GM20431 (cell line): ENCODE results near the gene RBM12.

Source experiments
- in situ Hi-C: fragments of 300-500 bp; cut with MseI, MboI; formaldehyde crosslinking; loops from one replicate; pipeline ENCODE4 v1.15.0; 2020; ENCODE audit warnings: low sequenced_read_pairs; ENCODE audit not compliant: unreplicated experiment

Gene RBM12

DNA sequence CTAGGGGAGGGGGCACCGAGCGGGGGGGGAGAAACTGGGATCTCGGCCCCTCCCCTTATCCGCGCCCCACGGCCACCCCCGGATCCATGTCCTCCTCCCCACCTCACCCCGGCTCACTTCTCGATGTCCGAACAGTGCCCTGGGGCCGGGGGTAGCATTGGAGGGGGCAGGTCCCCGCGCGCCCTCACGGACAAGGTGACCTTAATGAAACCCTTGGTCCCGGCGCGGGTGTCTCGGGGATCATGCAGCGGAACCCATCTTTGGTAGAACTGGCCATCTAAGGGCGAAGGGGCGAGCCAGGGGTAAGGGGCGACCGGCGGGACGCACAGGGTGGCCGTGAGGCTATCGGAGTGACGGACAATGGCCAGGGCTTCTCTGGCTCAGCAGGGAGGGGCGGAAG, 62.7 kb downstream of the RBM12 start:
- in situ Hi-C loops, result no loop called here

DNA sequence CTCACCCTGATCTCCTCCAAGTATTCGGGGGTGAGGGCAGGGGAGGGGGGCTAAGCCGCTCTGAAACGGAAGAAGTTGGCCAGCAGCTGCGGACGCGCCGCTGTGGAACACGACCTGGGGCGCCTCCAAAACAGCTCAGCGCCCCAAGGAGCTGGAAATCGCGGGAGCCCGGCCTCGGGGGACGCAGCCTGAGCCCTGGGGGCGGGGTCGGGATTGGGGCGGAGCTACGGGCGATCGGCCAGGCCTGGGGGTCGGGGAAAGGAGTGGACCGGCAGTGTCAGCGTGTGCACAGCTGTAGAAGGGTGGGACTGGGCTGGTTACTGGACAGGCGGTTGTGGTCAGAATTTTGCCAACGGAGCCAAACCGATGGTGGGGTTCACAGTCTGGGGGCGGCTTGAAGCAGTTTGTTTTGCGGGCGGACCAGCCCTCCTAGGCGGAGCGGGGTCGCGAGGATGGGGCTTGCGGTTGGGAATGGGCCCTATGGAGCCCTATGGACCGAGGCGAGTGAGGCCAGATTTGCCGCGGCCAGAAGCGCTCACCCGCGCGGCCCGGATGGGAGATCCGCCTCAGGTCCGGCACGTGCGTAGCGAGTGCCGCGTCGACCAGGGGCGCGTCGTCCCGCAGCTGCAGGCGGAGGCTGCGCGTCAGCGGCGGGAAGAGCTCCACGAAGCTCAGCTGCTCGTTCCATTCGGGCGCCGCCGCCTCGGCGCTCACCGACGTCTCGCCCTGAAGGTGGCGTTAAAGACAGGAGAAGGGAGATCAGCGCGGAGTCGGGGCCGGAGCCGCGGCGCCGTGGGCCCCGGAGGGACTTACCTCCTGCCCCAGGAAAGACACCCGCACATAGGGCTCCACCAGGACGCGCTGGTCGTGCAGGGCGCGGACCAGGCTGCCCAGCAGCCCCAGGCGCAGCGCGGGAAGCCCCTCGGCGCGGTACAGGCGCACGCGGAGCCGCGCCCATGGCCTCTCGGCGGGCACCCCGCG, 63.4 kb downstream of the RBM12 start:
- in situ Hi-C loops, result no loop called here

DNA sequence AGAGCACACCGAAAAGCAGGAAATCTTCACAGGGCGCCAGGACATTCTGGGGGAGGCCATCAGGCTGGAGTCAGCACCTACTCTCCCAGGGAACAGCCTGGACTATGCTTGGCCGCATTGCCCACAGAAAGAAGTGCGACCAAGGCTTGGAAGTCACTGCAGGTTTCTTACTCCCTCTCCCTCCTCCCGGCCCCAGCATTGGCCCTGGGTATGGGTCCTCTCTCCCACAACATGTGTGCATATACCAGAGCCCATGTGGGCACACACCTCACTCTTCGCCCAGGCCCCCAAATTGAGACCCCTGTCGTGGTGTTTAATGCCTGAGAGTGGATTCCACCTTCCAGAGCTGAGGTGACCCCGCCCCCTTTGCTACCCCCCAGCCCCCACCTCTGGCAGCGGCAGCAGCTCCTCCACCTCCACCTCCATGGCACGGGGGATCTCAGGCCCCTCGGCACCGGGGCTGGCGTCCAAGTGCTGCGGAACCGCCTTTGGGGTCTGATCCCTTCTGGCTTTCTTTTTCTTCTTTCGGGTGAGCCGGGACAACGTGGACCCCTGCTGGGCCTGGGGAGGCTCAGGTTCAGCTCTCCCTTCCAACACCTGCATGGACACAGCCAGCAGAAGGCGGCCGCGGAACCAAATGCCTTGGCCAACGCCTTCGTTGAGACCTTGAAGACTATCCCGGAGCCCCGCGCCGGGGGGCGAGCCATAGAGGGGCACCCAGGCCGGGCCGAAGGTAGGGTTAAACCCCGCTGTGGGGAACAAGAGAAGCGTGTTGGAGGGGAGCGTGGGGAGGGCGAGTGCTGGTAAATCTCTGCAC, 64.3 kb downstream of the RBM12 start:
- in situ Hi-C loops, result no loop called here

DNA sequence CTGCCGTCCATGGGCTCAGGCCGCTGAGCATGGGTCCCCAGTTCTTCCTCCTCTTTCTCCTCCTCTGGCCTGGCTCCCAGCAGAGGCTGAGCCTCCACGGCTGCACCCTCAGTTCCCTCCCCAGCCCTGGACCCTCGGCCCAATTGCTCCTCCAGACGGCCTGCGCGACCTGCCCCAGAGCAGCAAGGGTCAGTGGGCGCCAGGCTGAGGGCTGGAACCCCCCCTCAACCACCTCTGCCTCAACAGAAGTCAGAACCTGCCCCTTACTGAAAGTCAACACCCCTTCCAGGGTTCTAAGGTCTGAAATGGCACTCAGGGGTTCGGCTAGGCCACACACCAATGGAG, 65.0 kb downstream of the RBM12 start:
- in situ Hi-C loops, result no loop called here
